ENCODE results near the gene FOXC1. TPM values are rescaled to one million over a fixed set of nuclear protein-coding genes. Genes with fewer than 3 reads are reported as not detected.

FOXC1 gene
- polyA plus RNA-seq, 1 donor from 2014 or later = 0.09 TPM

DNA sequence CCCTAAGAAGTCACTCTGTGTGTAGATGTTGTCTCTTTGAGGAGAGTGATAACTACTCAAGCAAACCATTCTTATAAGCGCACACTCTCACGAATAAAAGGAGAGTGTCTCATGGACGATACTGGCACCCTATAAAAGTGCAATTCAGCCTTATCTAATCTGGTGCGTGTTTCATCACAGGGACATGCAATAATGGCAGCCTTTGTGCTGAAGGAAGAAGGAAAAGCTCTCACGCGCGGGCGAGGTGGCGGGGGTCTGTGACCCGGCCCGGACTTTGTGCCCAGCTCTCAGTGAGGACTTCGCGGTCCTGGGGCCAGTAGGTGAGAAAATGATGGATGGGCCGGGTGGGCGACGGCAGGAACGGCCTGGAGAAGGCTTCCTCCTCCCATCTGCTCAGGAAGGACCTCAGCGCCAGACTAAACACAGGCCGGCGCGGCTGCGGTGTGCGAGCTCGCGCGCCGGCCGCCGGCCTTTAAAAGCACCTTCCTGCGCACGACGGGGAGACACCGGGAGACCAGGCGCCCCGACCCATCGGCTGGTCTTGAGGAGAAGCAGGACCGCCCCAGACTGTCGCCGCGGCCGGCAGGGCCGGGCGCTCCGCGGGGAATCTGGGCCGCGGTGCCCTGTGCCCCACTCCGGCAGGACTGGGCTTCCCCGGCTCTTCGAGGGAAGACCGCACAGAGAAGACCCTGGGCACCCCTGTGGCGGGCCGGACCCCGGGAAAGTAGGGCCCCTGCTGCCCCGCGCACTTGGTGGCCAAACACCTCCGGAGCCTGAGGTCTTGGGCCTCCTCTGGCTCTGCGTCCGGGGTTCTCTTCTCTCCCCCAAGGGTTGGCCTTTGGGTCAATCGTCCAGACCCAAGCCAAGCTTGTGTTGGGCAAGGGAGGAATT lies 8.3 kb upstream of the FOXC1 start:
- Histone ChIP-seq H4K20me1 (ENCODE audit: insufficient read depth) (no peaks in the 10 kb centered on the region), H3K4me2 (ENCODE audit: low read length) (no peak overlapping the region), H3K9ac (ENCODE audit: low read length) (no peak overlapping the region), H3K27ac (ENCODE audit: low read length) (no peak overlapping the region), H3K79me2 (replicated peaks; ENCODE audit: insufficient read depth, low read length) (no peaks in the 10 kb centered on the region), H3K9me2 (ENCODE audit: insufficient read depth, low read length) (no peaks in the 10 kb centered on the region), H3F3A (ENCODE audit: insufficient read depth, low read length, poor library complexity, severe bottlenecking) (no peaks in the 10 kb centered on the region), H3K27me3 (ENCODE audit: insufficient read depth, low read depth, low read length) (peaks cover 46% of the 10 kb centered on the region), H3K9me3 (ENCODE audit: low read length) (no peaks in the 10 kb centered on the region), H2AFZ (ENCODE audit: low read depth, low read length) (no peak overlapping the region), H3K4me3 (ENCODE audit: low read length) (no peak overlapping the region), H3K36me3 (ENCODE audit: insufficient read depth, low read length) (no peaks in the 10 kb centered on the region)
- TF ChIP-seq MXI1 (conservative IDR thresholded peaks at IDR 0.05; ENCODE audit: poor library complexity, severe bottlenecking) (no peak), EZH2 (IDR thresholded peaks at IDR 0.05; ENCODE audit: borderline replicate concordance, insufficient read depth, low read length, poor library complexity, severe bottlenecking) (no peak), POLR2AphosphoS5 (IDR thresholded peaks at IDR 0.05) (no peak), TAF1 (IDR thresholded peaks at IDR 0.05; ENCODE audit: low read depth) (no peak), SMC3 (conservative IDR thresholded peaks at IDR 0.05; ENCODE audit: poor library complexity) (no peak), EP300 (conservative IDR thresholded peaks at IDR 0.05; ENCODE audit: poor library complexity, severe bottlenecking) (no peak), RAD21 (conservative IDR thresholded peaks at IDR 0.05) (no peak)
- TF ChIP-seq, protein P1, sequence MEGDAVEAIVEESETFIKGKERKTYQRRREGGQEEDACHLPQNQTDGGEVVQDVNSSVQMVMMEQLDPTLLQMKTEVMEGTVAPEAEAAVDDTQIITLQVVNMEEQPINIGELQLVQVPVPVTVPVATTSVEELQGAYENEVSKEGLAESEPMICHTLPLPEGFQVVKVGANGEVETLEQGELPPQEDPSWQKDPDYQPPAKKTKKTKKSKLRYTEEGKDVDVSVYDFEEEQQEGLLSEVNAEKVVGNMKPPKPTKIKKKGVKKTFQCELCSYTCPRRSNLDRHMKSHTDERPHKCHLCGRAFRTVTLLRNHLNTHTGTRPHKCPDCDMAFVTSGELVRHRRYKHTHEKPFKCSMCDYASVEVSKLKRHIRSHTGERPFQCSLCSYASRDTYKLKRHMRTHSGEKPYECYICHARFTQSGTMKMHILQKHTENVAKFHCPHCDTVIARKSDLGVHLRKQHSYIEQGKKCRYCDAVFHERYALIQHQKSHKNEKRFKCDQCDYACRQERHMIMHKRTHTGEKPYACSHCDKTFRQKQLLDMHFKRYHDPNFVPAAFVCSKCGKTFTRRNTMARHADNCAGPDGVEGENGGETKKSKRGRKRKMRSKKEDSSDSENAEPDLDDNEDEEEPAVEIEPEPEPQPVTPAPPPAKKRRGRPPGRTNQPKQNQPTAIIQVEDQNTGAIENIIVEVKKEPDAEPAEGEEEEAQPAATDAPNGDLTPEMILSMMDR (IDR thresholded peaks at IDR 0.05; ENCODE audit: poor library complexity, severe bottlenecking) = no peak
- TF ChIP-seq, protein P2, sequence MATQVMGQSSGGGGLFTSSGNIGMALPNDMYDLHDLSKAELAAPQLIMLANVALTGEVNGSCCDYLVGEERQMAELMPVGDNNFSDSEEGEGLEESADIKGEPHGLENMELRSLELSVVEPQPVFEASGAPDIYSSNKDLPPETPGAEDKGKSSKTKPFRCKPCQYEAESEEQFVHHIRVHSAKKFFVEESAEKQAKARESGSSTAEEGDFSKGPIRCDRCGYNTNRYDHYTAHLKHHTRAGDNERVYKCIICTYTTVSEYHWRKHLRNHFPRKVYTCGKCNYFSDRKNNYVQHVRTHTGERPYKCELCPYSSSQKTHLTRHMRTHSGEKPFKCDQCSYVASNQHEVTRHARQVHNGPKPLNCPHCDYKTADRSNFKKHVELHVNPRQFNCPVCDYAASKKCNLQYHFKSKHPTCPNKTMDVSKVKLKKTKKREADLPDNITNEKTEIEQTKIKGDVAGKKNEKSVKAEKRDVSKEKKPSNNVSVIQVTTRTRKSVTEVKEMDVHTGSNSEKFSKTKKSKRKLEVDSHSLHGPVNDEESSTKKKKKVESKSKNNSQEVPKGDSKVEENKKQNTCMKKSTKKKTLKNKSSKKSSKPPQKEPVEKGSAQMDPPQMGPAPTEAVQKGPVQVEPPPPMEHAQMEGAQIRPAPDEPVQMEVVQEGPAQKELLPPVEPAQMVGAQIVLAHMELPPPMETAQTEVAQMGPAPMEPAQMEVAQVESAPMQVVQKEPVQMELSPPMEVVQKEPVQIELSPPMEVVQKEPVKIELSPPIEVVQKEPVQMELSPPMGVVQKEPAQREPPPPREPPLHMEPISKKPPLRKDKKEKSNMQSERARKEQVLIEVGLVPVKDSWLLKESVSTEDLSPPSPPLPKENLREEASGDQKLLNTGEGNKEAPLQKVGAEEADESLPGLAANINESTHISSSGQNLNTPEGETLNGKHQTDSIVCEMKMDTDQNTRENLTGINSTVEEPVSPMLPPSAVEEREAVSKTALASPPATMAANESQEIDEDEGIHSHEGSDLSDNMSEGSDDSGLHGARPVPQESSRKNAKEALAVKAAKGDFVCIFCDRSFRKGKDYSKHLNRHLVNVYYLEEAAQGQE (IDR thresholded peaks at IDR 0.05; ENCODE audit: borderline replicate concordance) = no peak

DNA sequence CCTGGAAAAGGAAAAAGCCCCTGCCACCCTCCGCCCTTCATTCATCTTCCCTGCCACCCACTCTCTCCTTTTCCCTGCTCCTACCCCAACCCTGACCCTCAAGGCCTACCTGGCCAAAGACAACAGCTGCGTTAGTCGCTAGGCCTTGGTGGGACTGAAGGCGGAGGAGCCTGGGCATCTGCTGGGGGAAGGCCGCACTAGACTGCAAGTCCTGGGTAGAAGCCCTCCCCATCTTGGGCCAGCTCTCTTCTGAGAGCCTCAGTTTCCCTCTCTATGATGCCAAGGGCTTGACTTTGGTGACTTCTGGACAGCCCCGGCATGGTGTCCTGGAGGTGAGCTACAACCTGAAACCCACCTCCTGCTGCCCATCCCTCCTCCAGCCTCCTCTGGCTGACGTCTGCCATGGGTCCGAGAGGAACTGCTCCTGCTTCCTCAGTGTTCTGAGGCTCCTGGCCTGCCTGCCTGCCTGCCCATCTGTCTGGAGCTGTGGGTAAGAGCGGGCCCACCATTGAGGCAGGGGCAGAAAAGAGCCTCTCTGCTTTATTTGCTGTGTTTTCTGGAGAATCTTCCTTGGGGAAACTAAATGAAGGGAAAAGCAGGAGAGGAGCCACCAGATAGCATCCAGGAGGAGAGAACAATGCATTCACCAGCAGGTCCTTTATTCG lies 7.5 kb upstream of the FOXC1 start:
- H3K9me3 ChIP-seq (ENCODE audit: low read length) = no peaks in the 10 kb centered on the region
- H3K79me2 ChIP-seq (replicated peaks; ENCODE audit: insufficient read depth, low read length) = no peaks in the 10 kb centered on the region
- no peak for TF ChIP-seq MXI1 (conservative IDR thresholded peaks at IDR 0.05; ENCODE audit: poor library complexity, severe bottlenecking)
- TF ChIP-seq, protein P2 (IDR thresholded peaks at IDR 0.05; ENCODE audit: borderline replicate concordance) = no peak
- TF ChIP-seq, protein P1 (IDR thresholded peaks at IDR 0.05; ENCODE audit: poor library complexity, severe bottlenecking) = no peak
- no peak for TF ChIP-seq SMC3 (conservative IDR thresholded peaks at IDR 0.05; ENCODE audit: poor library complexity)
- TF ChIP-seq EP300 (conservative IDR thresholded peaks at IDR 0.05; ENCODE audit: poor library complexity, severe bottlenecking) = no peak
- TF ChIP-seq RAD21 (conservative IDR thresholded peaks at IDR 0.05) = no peak
- no peak for TF ChIP-seq TAF1 (IDR thresholded peaks at IDR 0.05; ENCODE audit: low read depth)
- TF ChIP-seq POLR2AphosphoS5 (IDR thresholded peaks at IDR 0.05) = no peak
- no peak for TF ChIP-seq EZH2 (IDR thresholded peaks at IDR 0.05; ENCODE audit: borderline replicate concordance, insufficient read depth, low read length, poor library complexity, severe bottlenecking)
- peaks cover 54% of the 10 kb centered on the region for H3K27me3 ChIP-seq (ENCODE audit: insufficient read depth, low read depth, low read length)
- H3F3A ChIP-seq (ENCODE audit: insufficient read depth, low read length, poor library complexity, severe bottlenecking) = no peaks in the 10 kb centered on the region
- H3K36me3 ChIP-seq (ENCODE audit: insufficient read depth, low read length) = no peaks in the 10 kb centered on the region
- H3K4me2 ChIP-seq (ENCODE audit: low read length) = no peak overlapping the region
- no peak overlapping the region for H3K4me3 ChIP-seq (ENCODE audit: low read length)
- H3K9ac ChIP-seq (ENCODE audit: low read length) = no peak overlapping the region
- H4K20me1 ChIP-seq (ENCODE audit: insufficient read depth) = no peaks in the 10 kb centered on the region
- no peak overlapping the region for H2AFZ ChIP-seq (ENCODE audit: low read depth, low read length)
- H3K27ac ChIP-seq (ENCODE audit: low read length) = no peak overlapping the region
- no peaks in the 10 kb centered on the region for H3K9me2 ChIP-seq (ENCODE audit: insufficient read depth, low read length)

All from neural cell (in vitro differentiated cells).